Measurements from ENCODE around the gene DLGAP4. TPM values are rescaled to one million over a fixed set of nuclear protein-coding genes. Genes with fewer than 3 reads are reported as not detected.

DLGAP4 gene
- total RNA-seq, 1 experiment from 2014 or later: 40.3 TPM

GRCh38 chr20:36477475-36477874 lies 171.3 kb downstream of the DLGAP4 start:
- Histone ChIP-seq H3K4me2 (ENCODE audit: low read length) (no peak overlapping the region), H3K9ac (ENCODE audit: low read length) (no peak overlapping the region), H3K9me3 (ENCODE audit: control insufficient read depth in 1 of 2, insufficient read depth in 1 of 2, low read depth in 1 of 2, low read length in 2 of 2) (no peaks in the 10 kb centered on the region), H3K79me2 (ENCODE audit: insufficient read depth, low read length) (peaks cover 50% of the 10 kb centered on the region), H3K27ac (ENCODE audit: low read depth, low read length) (no peak overlapping the region), H3K4me1 (ENCODE audit: control insufficient read depth in 1 of 2, insufficient read depth in 2 of 2, low read length in 2 of 2) (peaks cover 16 to 40% of the 10 kb centered on the region in 2 experiments; a peak in 3 of 4 replicates), H3K4me3 (replicated peaks in 1 of 2; ENCODE audit: low read depth in 1 of 2, low read length in 2 of 2) (no peak overlapping the region), H2AFZ (ENCODE audit: low read depth, low read length, poor library complexity, severe bottlenecking) (no peak overlapping the region), H4K20me1 (ENCODE audit: insufficient read depth) (peaks cover 3% of the 10 kb centered on the region; the same call in 1 of the 2 replicates), H3K27me3 (ENCODE audit: insufficient read depth, low read length) (no peaks in the 10 kb centered on the region), H3K9me2 (ENCODE audit: insufficient read depth) (no peaks in the 10 kb centered on the region), H3K36me3 (ENCODE audit: control insufficient read depth in 1 of 2, insufficient read depth in 2 of 2, low read length in 2 of 2) (no peaks in the 10 kb centered on the region)
- intact Hi-C loops (cut with micrococcal nuclease): loop anchor here (10.0 kb wide), 1 partner anchor 127 kb away; the partner anchor contains the start of gene RAB5IF
- ChIA-PET RAD21 (ENCODE audit: low non-redundant PET in 1 of 2, low total read pairs in 2 of 2, uncharacterized antibody in 2 of 2, unreplicated experiment in 2 of 2) (no interaction called here), POLR2A (no interaction called here), CTCF (no interaction called here)
- ATAC-seq (no peak), DNase-seq (ENCODE audit: low read depth, low spot score) (no peak)
- TF ChIP-seq, protein P1, sequence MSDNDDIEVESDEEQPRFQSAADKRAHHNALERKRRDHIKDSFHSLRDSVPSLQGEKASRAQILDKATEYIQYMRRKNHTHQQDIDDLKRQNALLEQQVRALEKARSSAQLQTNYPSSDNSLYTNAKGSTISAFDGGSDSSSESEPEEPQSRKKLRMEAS (IDR thresholded peaks at IDR 0.05): no peak
- TF ChIP-seq CEBPB (IDR thresholded peaks at IDR 0.05; ENCODE audit: low read depth) (no peak), SIN3A (IDR thresholded peaks at IDR 0.05; ENCODE audit: low read depth) (no peak), ZFX (IDR thresholded peaks at IDR 0.05) (no peak), RAD21 (IDR thresholded peaks at IDR 0.05; ENCODE audit: low read depth) (no peak), JUND (IDR thresholded peaks at IDR 0.05) (no peak), SRF (IDR thresholded peaks at IDR 0.05; ENCODE audit: low read depth) (no peak)
- no TSS peak for BruUV-seq (replicated peaks)

GRCh38 chr20:36478137-36478905 lies 172.2 kb downstream of the DLGAP4 start:
- ChIA-PET POLR2A (no interaction called here), RAD21 (ENCODE audit: low non-redundant PET in 1 of 2, low total read pairs in 2 of 2, uncharacterized antibody in 2 of 2, unreplicated experiment in 2 of 2) (no interaction called here), CTCF (no interaction called here)
- H3K27me3 ChIP-seq (ENCODE audit: insufficient read depth, low read length): no peaks in the 10 kb centered on the region
- DNase-seq (ENCODE audit: low read depth, low spot score) (no peak), ATAC-seq (peak; percentile 17; the same call in 1 of the 2 replicates)
- no peak overlapping the region for H3K4me2 ChIP-seq (ENCODE audit: low read length)
- H3K79me2 ChIP-seq (ENCODE audit: insufficient read depth, low read length): peaks cover 54% of the 10 kb centered on the region
- TF ChIP-seq, protein P1 (IDR thresholded peaks at IDR 0.05): no peak
- TF ChIP-seq EGR1 (IDR thresholded peaks at IDR 0.05; ENCODE audit: low read depth): no peak
- no peak for TF ChIP-seq EZH2phosphoT487 (IDR thresholded peaks at IDR 0.05; ENCODE audit: borderline replicate concordance)
- TF ChIP-seq SP1 (IDR thresholded peaks at IDR 0.05; ENCODE audit: low read depth): no peak
- TF ChIP-seq ZFX (IDR thresholded peaks at IDR 0.05): no peak
- peak in 1 of 3 experiments; percentile 27; a peak in 1 of 6 replicates for TF ChIP-seq CTCF (IDR thresholded peaks at IDR 0.05 in 2 of 3, conservative IDR thresholded peaks at IDR 0.05 in 1 of 3; ENCODE audit: borderline replicate concordance in 1 of 3, insufficient read depth in 1 of 3, low read depth in 2 of 3, low read length in 2 of 3)
- no peak for TF ChIP-seq RAD21 (IDR thresholded peaks at IDR 0.05; ENCODE audit: low read depth)
- no peak for TF ChIP-seq CBX3 (IDR thresholded peaks at IDR 0.05; ENCODE audit: low read depth)
- no peak for TF ChIP-seq POLR2A (IDR thresholded peaks at IDR 0.05; ENCODE audit: borderline replicate concordance, extremely low read depth, insufficient read depth, insufficient read length)
- no peak overlapping the region for H3K4me3 ChIP-seq (replicated peaks in 1 of 2; ENCODE audit: low read depth in 1 of 2, low read length in 2 of 2)
- no peak overlapping the region for H3K9ac ChIP-seq (ENCODE audit: low read length)
- no peak overlapping the region for H2AFZ ChIP-seq (ENCODE audit: low read depth, low read length, poor library complexity, severe bottlenecking)
- no peak overlapping the region for H3K27ac ChIP-seq (ENCODE audit: low read depth, low read length)
- no peaks in the 10 kb centered on the region for H3K9me2 ChIP-seq (ENCODE audit: insufficient read depth)
- H3K9me3 ChIP-seq (ENCODE audit: control insufficient read depth in 1 of 2, insufficient read depth in 1 of 2, low read depth in 1 of 2, low read length in 2 of 2): no peaks in the 10 kb centered on the region
- peaks cover 7 to 32% of the 10 kb centered on the region in 2 experiments; a peak in 3 of 4 replicates for H3K4me1 ChIP-seq (ENCODE audit: control insufficient read depth in 1 of 2, insufficient read depth in 2 of 2, low read length in 2 of 2)
- intact Hi-C loops (cut with micrococcal nuclease): loop anchor here (10.0 kb wide), 1 partner anchor 126 kb away; the partner anchor contains the start of gene RAB5IF
- no peaks in the 10 kb centered on the region for H3K36me3 ChIP-seq (ENCODE audit: control insufficient read depth in 1 of 2, insufficient read depth in 2 of 2, low read length in 2 of 2)
- no TSS peak for BruUV-seq (replicated peaks)
- peaks cover 3% of the 10 kb centered on the region; the same call in 1 of the 2 replicates for H4K20me1 ChIP-seq (ENCODE audit: insufficient read depth)
